GM23248 (cell line): Measurements from ENCODE around the gene TOMM40L.

ENCODE experiments used
- EZH2 ChIP-seq: fragments of 200-600 bp; sonication (generic); IDR thresholded peaks from 2 replicates; pipeline ENCODE4 v1.6.1; 2018; ENCODE audit warnings: antibody characterized with exemption, mild to moderate bottlenecking; ENCODE audit not compliant: insufficient read depth, poor library complexity, severe bottlenecking
- EZH2phosphoT487 ChIP-seq: fragments of 200-600 bp; sonication (generic); IDR thresholded peaks from 2 replicates; pipeline ENCODE4 v1.6.1; 2018; ENCODE audit warnings: antibody characterized with exemption, moderate library complexity, mild to moderate bottlenecking, low read depth; ENCODE audit not compliant: insufficient read depth

GRCh38 chr1:161251579-161251978, 25.7 kb downstream of the TOMM40L start:
- no peak for TF ChIP-seq EZH2
- TF ChIP-seq EZH2phosphoT487, result no peak
